Epithelial cell of proximal tubule (primary cell): ENCODE results near the gene P4HTM. TPM values are rescaled to one million over a fixed set of nuclear protein-coding genes. Genes with fewer than 3 reads are reported as not detected.
A peak's percentile ranks its signal among the peaks of the same experiment; 100 is the strongest.

Experiments used
- DNase-seq: peaks from one replicate; pipeline ENCODE4 v3.0.0-alpha.2; 2011; ENCODE audit warnings: low read depth
- H3K4me3 ChIP-seq: 2 replicates; pipeline ENCODE4 v1.5.1; 2011; ENCODE audit warnings: low read depth, mild to moderate bottlenecking, low read length
- CTCF ChIP-seq: conservative IDR thresholded peaks from 2 replicates; pipeline ENCODE4 v1.5.1; 2012; ENCODE audit warnings: low read depth, mild to moderate bottlenecking, low read length
- total RNA-seq: library from RNA; depleted of rRNA; stranded (reverse); fragments of >200 nt; gene quantifications from 2 replicates; pipeline ENCODE4 v1.2.3, GENCODE V29; 2015

P4HTM gene
- total RNA-seq, 1 donor from 2014 or later: 23.2 TPM

- DNase-seq: no peak
- H3K4me3 ChIP-seq: no peak overlapping the region
- no peak for TF ChIP-seq CTCF
Measured at GRCh38 chr3:49015765-49016164, 25.7 kb downstream of the P4HTM start.

- no peak overlapping the region for H3K4me3 ChIP-seq
- TF ChIP-seq CTCF: no peak
- DNase-seq: no peak
Measured at GRCh38 chr3:49016414-49017228, 26.6 kb downstream of the P4HTM start.

DNA sequence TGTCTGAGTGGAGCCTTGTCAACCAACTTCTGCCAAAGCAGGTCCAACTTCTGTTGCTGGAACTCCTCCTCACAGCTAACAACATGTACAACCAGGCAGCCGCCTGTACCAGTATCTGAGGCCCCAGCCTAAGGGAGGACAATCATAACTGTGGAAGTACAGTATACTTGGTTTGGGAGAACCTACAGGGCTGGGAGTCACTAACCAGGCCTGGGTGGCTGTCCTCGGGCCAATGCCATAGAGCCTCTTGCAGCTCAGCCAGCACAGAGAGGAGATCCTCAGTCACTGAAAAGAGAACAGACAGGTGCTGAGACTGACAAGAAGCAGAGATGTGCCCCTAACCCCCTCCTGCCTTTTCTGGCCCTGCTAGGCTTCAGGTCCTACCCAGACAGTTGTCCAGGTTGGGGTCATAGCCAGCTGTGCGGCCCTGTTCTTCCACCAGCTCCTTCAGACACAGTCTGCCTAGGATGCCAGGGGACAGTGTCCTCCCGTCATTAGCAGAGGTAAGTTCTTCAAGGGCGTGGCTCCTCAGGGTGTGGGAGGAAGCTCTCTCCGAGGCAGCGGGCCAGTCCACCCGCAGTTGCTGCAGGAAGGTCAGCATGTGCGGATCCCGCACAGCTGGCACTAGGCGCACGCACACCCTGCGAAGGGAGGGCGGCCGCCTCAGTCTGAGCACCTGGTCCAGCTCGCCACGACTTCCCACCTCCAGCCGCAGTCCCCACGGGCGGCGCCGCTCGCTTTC is 27.4 kb downstream of the P4HTM start:
- no peak for TF ChIP-seq CTCF
- H3K4me3 ChIP-seq: peak overlapping the region; percentile 89
- no peak for DNase-seq

DNA sequence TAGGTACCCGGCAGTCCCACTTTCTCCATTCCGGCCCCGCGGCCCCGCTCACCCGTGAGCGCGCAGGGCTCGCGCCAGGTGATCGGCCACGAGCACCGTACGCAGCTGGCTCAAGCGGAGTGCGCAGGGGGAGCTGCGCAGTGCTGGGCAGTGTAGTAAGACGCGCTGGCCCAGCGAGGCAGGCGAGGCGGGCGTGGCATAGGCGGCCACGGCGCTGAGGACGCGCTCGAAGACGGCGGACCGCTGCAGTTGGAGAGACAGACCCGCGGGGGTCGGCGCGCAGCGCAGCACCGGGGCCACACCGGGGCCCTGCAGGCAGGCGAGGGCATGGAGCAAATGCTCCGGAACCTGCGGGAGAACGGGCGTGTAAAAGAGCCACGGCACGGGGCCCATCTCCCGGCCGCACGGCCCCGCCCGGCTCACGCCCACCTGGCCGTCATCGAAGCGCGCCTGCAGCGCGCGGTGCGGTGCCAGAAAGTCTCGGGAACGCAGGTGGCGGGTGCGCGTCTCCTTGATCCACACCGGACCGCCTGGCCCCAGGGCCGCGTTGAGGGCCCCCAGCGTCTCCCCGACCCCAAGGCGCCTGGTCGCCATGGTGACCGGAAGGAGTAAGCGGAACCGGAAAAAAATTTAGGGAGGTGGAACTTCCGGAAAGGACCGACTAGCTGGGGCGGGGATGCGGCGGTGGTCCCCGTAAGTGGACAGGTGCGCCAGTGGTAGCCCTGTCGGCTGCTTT is 28.1 kb downstream of the P4HTM start, which contains the start of gene DALRD3:
DALRD3 (minus strand) TSS at position 610 of the 736 bp plus-strand sequence; CDS start at position 594, 16 bp downstream.
- H3K4me3 ChIP-seq: peak within 1 kb of the TSS; percentile 89
- no peak for TF ChIP-seq CTCF
- no peak for DNase-seq

DNA sequence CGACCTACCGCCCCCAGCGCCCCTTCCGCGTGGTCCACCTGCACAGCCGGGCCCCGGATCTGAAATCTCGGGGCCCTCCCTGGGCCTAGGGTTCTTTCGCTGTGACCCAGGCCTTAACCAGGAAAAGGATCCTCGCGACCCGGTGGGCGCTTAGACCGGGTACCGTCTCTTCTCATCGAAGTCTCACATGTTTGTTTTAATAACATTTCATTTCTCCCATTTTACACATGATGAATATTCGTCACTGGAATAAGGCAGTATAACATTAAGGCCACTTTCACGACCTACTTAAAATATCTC is 28.6 kb downstream of the P4HTM start:
- no peak for DNase-seq
- peak overlapping the region; percentile 89 for H3K4me3 ChIP-seq
- no peak for TF ChIP-seq CTCF

- no peak for DNase-seq
- TF ChIP-seq CTCF: no peak
- peak overlapping the region; percentile 92 for H3K4me3 ChIP-seq
Measured at GRCh38 chr3:49019941-49020329, 29.9 kb downstream of the P4HTM start.
